NCI-H1092 (cell line): Measurements from ENCODE around the gene ABCD1.
A peak's percentile ranks its signal among the peaks of the same experiment; 100 is the strongest.

Experiments used
- DNase-seq: peaks from one replicate; lab custom pipeline; 2025; lab: John Stamatoyannopoulos, UW

Gene ABCD1

DNA sequence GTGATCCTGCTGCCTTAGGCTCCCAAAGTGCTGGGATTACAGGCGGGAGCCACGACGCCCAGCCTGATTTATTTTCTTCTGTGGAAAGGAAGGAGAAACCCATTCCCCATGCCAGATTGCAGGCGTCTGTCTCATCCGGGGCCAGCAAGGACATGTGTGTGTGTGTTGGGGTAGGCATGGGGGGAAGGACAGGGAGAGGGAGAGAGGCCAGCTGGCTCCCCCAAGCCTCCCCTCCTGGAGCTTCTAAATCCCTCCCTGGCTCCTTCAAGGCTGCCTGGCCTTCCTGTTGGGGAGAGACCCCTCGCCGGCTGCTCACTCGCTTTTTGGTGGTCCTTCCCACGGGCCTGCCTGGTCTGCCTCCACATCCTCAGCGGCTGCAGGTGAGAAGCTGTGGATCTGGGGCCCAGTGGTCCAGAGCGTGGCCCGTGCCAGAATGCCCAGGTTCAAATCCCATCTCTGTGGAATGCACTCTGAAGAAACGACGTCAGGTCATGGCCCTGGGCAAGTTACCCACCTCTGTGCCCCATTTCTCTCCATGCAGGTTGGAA is 38.0 kb downstream of the ABCD1 start:
- DNase-seq, result no peak

DNA sequence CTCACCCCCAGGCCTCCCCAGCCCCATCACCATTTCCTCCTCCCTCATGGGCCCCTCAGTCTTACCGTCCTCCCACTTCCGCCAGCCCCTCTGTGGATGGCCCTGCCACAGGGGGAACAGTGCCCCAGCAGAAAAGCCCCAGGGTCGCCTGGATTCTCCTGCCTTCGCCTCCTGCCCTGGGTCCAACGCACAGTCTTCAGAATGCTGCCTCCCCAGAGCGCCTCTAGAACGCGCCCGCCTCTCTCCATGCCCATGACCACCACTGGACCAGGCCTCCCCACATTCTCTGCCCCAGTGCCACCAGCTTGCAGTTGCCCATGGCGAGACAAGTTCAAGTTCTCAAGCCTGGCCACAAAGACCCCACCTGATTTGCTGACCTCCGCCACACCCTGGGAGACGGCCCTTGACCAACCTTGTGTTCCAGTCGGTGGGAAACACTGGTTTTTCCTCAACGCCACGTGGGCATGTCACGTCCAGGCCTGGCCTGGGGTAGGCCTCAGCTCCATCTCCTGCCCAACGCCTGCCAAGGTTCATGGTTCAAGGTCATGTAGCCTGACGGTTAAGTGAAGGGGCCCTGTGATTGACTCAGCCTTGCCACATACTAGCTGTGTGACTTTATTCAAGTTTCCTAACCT is 38.8 kb downstream of the ABCD1 start:
- no peak for DNase-seq

DNA sequence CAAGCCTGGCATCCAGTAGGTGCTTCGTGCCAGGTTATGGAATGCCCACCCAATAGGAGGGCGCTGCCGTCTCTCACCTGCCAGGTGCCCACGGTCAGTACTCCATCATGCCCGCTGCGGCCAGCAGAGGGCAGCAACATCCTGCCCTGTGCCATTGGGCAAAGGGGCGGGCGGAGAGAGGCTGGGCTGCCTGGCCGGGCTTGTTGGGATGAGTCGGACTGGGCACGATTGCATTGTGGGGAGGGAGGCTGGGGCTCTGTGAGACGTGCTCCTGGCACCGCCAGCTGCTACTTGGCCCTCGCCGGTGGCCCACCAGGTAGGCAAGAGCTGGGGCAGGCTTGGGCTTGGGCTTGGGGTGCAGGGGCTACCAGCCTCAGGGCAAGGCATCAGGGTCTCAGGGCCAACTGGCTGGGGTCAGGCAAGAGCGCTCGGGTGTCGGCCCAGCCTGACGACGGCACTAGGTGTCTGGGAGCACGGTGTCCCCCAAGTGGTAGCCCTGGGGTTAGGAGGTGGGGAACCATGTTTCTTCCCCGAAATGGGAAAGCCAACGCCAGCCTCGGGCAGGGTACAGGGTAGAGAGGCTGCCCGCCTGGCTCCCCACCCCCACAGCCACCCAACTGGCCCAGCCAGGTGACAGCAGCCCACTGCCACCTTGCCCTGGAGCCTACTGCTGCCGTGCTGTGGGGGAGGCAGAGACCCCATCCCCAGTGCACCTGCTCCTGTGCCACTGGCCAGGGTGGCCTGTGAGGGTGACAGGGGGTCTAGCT is 39.5 kb downstream of the ABCD1 start, which contains the start of gene PLXNB3:
PLXNB3 (plus strand) TSS at position 261 of the 767 bp plus-strand sequence. CDS start 1,287 bp downstream, outside the sequence.
- DNase-seq, result peak; percentile 69

DNA sequence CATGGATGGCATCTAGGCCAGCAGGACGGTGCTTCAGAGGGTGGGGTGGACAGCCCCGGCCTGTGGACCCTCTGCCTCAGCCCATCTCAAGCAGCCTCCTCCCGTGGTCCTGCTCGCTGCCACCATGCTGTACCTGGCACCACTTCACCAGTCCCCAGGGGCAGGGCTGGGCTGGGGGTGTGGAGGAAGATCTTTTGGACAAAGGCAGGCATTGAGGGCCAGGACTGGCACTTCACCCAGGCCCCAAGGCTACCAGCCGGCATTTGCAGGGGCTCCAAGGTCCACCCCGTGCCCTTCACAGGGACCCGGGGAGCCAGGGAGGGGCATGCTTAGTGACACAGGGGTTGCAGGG is 40.1 kb downstream of the ABCD1 start:
- no peak for DNase-seq

DNA sequence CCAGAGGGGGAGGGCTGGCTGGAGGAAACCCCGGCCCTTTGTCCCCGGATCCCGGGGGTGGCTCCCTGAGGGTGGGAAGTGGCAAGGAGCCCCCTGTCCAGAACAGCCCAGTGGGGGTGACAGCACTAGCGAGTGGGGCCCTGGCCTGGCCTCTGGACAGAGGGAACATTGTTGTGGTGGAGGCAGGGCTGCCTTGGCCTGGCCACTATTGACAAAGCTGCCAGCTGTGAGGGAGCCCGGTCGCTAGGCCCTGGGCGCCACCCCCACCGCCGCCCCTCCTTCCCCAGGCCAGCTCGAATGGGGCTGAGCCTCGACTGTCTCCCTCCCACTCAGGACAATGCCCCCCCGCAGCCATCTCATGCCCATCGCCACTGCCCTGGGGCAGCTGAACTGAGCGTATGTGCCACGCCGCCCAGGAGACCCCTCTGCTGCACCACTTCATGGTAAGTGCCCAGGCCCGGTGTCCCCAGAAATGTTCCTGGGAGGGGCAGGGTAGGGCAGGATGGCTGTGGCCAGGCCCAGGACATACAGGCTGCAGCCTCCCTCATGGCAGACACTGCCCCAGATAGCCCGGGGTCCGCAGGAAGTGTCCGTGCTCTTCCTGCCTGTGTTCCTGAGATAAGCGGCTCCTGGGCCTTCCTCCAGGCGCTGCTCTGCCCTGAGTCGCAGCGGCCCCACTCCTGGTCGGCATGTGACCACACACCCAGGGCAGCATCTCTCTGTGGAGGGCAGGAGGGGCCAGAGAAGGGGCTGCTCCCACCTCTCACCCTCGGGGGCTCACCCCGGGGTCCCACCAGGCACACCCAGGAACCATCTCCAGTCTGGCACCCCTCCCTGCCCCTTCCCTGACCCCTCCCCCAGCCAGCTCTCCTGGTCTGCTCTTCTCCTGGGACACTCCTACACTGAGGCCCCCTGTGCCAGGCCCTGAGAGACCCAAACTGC is 40.8 kb downstream of the ABCD1 start:
- peak; percentile 6 for DNase-seq

DNA sequence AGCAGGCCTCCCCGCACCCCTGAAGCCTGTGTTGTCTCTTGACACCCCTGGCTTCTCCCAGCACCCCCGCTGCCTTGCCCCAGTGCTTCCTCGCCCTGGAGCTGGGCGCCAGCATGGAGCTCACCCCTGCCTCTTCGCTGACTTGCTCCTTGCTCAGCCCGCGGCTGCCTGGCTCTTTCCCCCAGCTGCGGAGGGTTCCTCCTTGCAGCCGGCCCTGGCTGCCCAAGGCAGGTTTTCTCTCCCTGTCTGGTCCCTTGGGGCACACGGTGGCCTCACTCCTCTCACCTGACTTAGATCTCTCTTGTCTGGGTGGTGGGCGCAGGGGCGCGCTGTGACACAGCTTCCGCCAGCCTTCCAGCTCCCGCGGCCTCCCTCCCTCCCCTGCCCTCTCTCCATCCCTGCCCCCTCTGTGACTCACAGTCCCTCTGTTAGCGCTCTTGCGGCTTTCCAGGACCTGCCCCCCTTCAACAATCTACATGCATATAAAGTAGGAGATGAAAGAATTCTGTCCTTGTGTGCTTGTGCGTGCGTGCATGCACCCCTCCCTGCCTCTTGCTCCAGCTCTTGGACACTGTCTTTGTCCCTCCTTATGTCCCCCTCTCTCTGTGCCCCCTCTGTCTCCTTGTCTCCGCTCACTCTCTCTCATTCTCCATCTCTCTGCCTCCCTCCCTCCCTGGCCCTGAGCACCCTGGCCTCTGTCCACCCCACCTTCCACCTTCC is 41.6 kb downstream of the ABCD1 start:
- DNase-seq, result peak; percentile 48

DNA sequence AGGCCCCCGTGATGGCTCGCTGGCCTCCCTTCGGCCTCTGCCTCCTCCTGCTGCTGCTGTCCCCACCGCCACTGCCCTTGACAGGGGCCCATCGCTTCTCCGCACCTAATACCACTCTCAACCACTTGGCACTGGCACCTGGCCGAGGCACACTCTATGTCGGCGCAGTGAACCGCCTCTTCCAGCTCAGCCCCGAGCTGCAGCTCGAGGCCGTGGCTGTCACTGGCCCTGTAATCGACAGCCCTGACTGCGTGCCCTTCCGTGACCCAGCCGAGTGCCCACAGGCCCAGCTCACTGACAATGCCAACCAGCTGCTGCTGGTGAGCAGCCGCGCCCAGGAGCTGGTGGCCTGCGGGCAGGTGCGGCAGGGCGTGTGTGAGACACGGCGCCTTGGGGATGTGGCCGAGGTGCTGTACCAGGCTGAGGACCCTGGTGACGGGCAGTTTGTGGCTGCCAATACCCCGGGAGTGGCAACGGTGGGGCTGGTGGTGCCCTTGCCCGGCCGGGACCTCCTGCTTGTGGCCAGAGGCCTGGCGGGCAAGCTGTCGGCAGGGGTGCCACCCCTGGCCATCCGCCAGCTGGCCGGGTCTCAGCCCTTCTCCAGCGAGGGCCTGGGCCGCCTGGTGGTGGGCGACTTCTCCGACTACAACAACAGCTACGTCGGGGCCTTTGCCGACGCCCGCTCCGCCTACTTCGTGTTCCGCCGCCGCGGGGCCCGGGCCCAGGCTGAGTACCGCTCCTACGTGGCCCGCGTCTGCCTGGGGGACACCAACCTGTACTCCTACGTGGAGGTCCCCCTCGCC is 42.4 kb downstream of the ABCD1 start:
- peak; percentile 73 for DNase-seq

DNA sequence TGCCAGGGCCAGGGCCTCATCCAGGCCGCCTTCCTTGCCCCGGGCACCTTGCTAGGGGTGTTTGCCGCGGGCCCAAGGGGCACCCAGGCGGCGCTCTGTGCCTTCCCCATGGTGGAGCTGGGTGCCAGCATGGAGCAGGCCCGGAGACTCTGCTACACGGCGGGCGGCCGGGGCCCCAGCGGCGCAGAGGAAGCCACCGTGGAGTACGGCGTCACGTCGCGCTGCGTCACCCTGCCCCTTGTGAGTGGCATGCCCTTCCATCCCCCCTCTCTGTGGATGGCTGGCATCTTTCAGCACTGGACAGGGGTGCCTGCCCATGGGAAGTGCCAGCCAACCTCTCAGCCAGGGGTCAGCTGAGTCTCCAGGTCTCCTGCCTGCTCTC is 43.0 kb downstream of the ABCD1 start:
- DNase-seq, result no peak

DNA sequence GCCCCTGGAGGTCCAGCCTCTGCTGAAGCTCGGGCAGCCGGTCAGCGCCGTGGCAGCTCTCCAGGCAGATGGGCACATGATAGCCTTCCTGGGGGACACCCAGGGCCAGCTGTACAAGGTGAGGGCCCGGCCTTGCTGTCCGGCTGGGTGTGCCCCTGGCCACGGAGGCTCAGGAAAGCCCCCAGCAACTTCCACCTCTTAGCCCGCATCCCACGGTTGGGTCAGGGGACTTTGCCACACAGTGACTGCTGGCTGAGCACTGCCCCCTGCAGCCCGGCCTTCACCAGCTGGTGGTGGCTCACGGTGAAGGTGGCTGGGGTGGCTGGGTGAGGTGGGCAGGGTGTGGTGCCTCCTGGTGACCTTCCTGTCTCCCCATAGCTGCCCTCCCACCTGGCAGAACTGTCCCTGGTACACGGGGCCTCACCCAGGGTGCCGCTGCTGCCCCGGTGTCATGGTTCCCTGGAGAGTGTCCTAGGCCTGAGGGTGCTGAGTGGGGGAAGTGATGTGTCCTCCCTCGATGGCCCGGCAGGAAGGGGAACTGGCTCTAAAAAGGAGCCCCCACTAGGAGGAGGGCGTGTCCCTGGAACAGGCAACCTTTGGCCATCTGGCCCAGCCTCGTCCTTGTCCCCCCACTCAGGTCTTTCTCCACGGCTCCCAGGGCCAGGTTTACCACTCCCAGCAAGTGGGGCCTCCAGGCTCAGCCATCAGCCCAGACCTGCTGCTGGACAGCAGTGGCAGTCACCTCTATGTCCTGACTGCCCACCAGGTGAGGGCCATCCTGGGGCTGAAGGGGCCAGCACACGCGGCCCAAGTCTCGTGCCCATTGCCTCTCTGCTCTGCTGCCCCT is 43.9 kb downstream of the ABCD1 start:
- DNase-seq, result no peak

DNA sequence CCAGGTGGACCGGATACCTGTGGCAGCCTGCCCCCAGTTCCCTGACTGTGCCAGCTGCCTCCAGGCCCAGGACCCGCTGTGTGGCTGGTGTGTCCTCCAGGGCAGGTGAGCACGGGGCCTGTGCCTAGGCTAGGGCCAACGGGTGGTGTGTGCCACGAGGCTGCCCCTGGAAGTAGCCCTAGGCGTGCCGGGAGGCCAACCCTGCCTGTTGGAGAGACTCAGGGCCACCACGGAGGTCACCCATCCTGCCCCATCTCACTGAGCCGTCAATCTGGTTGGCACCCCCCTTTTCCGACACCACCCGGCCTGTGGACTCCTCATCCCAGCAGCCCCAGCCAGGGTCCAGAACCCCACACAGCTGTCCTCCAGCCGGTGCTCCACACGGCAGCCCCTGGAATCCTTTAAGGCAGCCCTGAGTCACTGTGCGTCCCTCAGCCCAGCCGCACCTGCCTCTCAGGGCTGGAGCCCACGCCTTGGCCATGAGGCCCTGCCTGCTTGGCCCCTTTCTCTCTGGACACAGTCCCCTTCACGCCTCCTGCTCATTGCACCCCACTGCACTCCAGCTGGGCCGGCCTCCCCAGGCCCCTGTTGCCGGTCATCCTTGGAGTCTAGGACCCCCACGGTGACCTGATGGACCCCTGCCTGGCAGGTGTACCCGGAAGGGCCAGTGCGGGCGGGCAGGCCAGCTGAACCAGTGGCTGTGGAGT is 44.7 kb downstream of the ABCD1 start:
- no peak for DNase-seq

DNA sequence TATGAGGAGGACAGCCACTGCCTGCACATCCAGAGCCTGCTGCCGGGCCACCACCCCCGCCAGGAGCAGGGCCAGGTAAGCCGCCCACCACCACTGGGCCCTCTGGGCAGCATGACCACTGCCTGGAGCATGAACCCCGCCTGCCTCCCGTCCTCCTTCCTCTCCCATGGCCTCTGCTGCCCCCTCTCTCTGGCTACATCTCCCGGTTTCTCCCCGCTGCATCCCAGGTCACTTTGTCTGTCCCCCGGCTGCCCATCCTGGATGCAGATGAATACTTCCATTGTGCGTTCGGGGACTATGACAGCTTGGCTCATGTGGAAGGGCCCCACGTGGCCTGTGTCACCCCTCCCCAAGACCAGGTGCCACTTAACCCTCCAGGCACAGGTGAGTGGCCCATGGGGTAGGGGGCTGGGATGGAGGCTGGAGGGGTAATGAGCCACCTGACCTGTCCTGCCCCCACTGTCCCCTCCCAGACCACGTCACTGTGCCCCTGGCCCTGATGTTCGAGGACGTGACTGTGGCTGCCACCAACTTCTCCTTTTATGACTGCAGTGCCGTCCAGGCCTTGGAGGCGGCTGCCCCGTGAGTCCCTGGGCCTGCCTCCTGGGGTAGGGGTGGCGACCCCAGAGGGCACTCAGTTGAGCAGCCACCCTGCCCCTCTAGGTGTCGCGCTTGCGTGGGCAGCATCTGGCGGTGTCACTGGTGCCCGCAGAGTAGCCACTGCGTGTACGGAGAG is 45.4 kb downstream of the ABCD1 start:
- DNase-seq, result no peak

DNA sequence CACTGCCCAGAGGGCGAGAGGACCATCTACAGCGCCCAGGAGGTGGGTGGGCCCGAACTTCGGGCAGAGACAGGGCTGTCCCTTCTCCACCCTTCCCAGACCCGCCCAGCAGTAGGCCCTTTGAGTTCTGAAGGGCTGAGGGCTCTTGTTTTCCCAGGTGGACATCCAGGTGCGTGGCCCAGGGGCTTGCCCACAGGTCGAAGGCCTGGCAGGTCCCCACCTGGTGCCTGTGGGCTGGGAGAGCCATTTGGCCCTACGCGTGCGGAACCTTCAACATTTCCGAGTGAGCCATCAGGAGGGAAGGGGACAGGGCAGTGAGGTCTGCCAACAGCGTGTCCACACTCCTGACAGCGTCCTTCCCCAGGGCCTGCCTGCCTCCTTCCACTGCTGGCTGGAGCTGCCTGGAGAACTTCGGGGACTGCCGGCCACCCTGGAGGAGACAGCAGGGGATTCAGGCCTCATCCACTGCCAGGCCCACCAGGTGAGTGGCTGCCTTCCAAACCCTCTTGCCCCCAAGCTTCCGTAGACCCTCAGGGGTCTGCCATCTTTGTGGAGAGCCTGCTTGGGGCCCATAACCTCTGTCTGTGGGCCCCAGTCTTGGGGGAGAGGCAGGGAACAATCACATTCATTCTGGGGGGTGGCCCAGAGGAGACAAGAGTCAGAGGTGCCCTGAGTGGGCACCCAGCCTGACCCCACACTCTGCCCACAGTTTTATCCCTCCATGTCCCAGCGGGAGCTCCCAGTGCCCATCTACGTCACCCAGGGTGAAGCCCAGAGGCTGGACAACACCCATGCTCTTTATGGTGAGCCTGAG is 46.2 kb downstream of the ABCD1 start:
- no peak for DNase-seq

DNA sequence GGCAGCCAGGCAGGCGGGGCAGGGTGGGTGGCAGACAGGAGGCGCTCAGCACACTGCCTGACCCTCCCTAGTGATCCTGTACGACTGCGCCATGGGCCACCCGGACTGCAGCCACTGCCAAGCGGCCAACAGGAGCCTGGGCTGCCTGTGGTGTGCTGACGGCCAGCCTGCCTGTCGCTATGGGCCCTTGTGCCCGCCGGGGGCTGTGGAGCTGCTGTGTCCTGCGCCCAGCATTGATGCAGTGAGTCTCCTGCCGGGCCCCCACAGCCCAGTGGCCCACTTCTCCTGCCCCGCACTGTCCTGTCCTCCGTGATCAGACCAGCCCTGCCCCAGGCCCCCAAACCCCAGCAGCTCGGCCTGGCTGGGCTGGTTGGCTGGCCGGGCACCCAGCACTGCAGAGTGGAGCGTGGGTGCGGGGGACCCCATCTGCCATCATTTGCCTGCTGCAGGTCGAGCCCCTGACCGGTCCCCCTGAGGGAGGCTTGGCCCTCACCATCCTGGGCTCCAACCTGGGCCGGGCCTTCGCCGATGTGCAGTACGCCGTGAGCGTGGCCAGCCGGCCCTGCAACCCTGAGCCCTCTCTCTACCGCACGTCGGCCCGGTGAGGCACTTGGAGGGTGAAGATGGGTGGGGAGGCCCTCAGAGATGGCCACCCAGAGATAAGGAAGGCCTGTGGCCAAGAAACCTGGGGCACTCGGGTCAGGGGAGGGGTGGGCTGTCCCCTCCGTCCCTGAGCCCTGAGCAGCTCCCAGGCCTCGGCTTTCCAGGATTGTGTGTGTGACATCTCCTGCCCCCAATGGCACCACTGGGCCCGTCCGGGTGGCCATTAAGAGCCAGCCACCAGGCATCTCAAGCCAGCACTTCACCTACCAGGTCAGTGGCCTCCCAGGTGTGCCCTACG is 47.0 kb downstream of the ABCD1 start:
- DNase-seq, result no peak

DNA sequence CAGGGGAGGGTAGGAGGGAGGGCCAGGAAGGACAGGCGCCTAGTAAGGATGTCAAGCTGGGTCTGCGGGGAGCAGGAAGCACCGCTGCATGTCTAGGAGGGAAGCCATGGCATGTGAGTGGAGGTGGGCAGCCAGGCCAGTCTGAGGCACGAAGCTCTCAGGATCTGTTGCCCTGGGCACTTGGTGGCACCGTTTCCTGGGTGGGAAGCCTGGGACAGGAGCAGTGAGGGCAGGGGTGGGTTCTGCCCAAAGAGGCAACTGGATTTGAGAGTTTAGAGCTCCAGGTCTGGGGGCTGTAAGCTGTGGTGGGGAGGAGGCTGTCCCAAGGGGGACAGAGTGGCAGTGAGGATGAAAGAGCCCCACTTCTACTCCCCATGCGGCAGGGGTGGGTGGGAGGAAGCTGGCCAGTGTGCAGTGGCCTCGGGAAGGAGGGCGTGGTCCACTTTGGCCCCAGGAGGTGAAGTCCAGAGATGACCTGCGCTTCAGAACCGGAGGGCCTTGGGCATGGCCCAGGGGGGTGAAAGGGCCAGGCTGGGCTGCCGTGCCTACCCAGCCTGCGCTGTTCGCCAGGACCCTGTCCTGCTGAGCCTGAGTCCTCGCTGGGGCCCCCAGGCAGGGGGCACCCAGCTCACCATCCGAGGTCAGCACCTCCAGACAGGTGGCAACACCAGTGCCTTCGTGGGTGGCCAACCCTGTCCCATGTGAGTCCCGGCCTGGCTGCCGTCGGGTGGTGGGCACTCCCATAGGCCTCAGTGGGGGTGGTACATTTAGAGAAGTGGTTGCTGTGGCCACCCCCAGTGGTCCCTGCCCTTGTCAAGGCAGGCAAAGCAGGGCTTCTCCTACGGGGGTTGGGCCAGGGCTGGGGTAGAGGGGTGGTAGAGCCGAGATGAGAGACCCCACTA is 47.9 kb downstream of the ABCD1 start:
- no peak for DNase-seq

DNA sequence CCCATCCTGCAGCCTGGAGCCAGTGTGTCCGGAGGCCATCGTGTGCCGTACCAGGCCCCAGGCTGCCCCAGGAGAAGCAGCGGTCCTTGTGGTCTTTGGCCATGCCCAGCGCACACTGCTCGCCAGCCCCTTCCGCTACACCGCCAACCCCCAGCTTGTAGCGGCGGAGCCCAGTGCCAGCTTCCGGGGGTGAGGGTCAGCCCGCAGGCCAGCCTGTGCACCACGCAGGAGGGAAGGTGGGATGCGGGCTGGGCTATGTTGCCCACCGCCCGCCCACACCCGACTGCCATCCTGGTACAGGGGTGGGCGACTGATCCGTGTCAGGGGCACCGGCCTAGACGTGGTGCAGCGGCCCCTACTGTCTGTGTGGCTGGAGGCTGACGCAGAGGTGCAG is 48.6 kb downstream of the ABCD1 start:
- DNase-seq, result no peak
